Measurements from ENCODE around the gene FLG2. TPM values are rescaled to one million over a fixed set of nuclear protein-coding genes. Genes with fewer than 3 reads are reported as not detected.
"Not testable (repeated sequence)": the region's sequence is repeated elsewhere in the genome, so short reads cannot be mapped to it uniquely, and the experiment has no call there.

Gene FLG2
- polyA plus RNA-seq, 3 donors: 0.01 TPM; not detected in 2

GRCh38 chr1:152328801-152329391 lies 30.9 kb downstream of the FLG2 start:
- H3K27ac ChIP-seq (ENCODE audit: low read depth, low read length): no peak overlapping the region
- 80 to 93% (median 86%) methylated on average over 1 of the region's 1 CpG for WGBS, 3 donors

DNA sequence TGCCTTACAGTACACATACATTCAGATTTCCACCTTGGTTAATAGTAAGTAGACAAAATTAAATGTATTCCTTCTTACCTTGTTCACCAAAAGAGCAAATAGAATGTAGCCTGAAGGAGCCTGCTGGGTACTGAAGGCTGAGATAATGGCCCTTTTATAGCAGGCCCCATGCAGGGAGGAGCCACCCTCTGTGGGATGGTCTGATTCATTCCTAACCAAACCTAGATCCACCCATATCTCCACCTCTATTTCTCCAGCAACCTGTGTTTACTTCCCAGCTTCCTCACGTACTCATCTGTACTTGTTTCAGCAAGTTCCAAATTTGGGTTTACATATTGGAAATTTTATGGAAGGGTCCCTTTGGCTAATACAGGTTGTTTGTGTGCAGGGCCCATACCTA lies 34.7 kb downstream of the FLG2 start, which contains the start of gene FLG:
FLG (minus strand) TSS at position 129 of the 400 bp plus-strand sequence. CDS start 9,783 bp downstream, outside the sequence.
- H3K27ac ChIP-seq (ENCODE audit: low read depth, low read length): no peak within 1 kb of the TSS
- 73 to 95% (median 86%) methylated on average over 1 of the region's 1 CpG for WGBS, 3 donors

DNA sequence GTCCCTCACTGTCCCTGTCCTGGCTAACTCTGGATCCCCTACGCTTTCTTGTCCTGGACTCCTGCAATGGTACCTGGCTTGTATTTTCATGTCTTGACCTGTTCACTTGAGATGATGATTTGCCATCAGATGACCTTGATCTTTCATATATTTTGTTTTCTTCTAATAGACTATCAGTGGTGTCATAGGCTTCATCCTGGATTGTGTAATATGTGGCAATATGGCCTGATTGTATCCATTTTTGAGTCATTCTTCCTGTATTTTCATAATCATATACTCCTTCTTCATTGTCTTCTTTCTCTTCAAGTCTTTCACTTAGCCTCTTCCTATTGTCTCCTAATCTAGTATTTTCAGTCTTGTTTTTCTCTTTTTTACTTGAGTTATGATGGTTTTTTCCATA lies 45.8 kb downstream of the FLG2 start:
- no peak overlapping the region for H3K27ac ChIP-seq (ENCODE audit: low read depth, low read length)
- 86 to 93% (median 88%) methylated on average over 1 of the region's 1 CpG for WGBS, 3 donors

DNA sequence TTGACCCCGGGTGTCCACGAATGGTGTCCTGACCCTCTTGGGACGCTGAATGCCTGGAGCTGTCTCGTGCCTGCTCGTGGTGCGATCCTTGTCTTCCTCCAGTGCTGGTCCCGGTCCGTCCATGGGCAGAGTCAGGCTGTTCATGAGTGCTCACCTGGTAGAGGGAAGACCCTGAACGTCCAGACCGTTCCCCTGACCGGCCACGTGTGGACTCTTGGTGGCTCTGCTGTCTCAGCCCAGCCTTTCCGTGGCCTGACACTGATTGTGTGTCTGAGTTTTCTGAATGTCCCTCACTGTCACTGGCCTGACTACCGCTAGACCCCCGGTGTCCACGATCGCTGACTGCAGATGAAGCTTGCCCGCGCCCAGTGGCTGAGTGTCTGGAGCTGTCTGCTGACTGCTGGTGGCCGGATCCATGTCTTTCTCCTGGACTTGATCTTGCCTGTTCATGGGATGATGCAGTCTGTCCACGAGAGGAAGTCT lies 46.4 kb downstream of the FLG2 start:
- WGBS, 3 donors: 93 to 97% (median 95%) methylated on average over 21 of the region's 21 CpGs
- H3K27ac ChIP-seq (ENCODE audit: low read depth, low read length): no peak overlapping the region

- not testable (repeated sequence) for H3K27ac ChIP-seq (ENCODE audit: low read depth, low read length)
- WGBS, 3 donors: 85 to 95% (median 92%) methylated on average over 13 of the region's 13 CpGs
Observed at GRCh38 chr1:152312169-152312568, 47.6 kb downstream of the FLG2 start.

GRCh38 chr1:152309955-152310354 lies 49.9 kb downstream of the FLG2 start:
- WGBS, 3 donors: 92 to 96% (median 96%) methylated on average over 9 of the region's 9 CpGs
- no peak overlapping the region for H3K27ac ChIP-seq (ENCODE audit: low read depth, low read length)

DNA sequence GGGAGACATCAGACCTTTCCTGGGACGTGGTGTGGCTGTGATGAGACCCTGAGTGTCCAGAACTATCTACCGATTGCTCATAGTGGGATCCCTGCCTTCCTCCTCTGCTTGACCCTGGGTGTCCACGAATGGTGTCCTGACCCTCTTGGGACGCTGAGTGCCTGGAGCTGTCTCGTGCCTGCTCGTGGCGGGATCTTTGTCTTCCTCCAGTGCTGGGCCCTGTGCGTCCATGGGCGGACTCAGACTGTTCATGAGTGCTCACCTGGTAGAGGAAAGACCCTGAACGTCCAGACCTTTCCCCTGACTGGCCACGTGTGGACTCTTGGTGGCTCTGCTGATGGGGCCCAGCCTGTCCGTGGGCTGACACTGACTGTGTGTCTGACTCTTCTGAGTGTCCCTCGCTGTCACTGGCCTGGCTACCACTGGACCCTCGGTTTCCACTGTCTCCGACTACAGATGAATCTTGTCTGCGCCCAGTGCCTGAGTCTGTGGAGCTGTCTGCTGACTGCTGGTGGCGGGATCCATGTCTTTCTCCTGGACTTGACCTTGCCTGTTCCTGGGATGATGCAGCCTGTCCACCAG lies 50.4 kb downstream of the FLG2 start:
- WGBS, 3 donors: 83 to 94% (median 92%) methylated on average over 17 of the region's 17 CpGs
- H3K27ac ChIP-seq (ENCODE audit: low read depth, low read length): not testable (repeated sequence)

GRCh38 chr1:152308758-152309157 lies 51.0 kb downstream of the FLG2 start:
- H3K27ac ChIP-seq (ENCODE audit: low read depth, low read length): not testable (repeated sequence)
- 87 to 92% (median 88%) methylated on average over 7 of the region's 7 CpGs for WGBS, 3 donors

- WGBS, 3 donors: 87 to 95% (median 92%) methylated on average over 8 of the region's 8 CpGs
- not testable (repeated sequence) for H3K27ac ChIP-seq (ENCODE audit: low read depth, low read length)
Observed at GRCh38 chr1:152307970-152308369, 51.8 kb downstream of the FLG2 start.

GRCh38 chr1:152306123-152306522 lies 53.7 kb downstream of the FLG2 start:
- not testable (repeated sequence) for H3K27ac ChIP-seq (ENCODE audit: low read depth, low read length)
- 87 to 93% (median 92%) methylated on average over 6 to 9 of the region's 10 CpGs for WGBS, 3 donors

- H3K27ac ChIP-seq (ENCODE audit: low read depth, low read length): not testable (repeated sequence)
- WGBS, 3 donors: 89 to 97% (median 96%) methylated on average over 12 of the region's 12 CpGs
Observed at GRCh38 chr1:152304773-152305172, 55.0 kb downstream of the FLG2 start.

GRCh38 chr1:152303139-152303872 lies 56.5 kb downstream of the FLG2 start:
- 91 to 98% (median 93%) methylated on average over 22 to 24 of the region's 25 CpGs for WGBS, 3 donors

More at GRCh38 chr1:152303139-152303872, 56.5 kb downstream of the FLG2 start:
- not testable (repeated sequence) for H3K27ac ChIP-seq (ENCODE audit: low read depth, low read length)

Other genes with a start within 250 kb of the FLG2 start
- under 1 TPM; 0.05 to 0.90 (median 0.24) TPM for gene TCHH, start 244.6 kb downstream of the FLG2 start, polyA plus RNA-seq
- gene RPTN, start 200.8 kb downstream of the FLG2 start, polyA plus RNA-seq: not detected
- gene HRNR, start 135.8 kb downstream of the FLG2 start, polyA plus RNA-seq: under 1 TPM in 1 of 3 donors, not detected in 2; 0.01 TPM
- under 1 TPM in 2 of 3 donors, not detected in 1; 0.01 to 0.03 TPM for gene FLG, start 34.8 kb downstream of the FLG2 start, polyA plus RNA-seq
- gene CRNN, start 54.3 kb upstream of the FLG2 start, polyA plus RNA-seq: 1 to 10 TPM in 1 of 3 donors, under 1 TPM in 1, not detected in 1; 0.36 to 5.0 TPM
- not detected for gene LCE5A, start 150.8 kb upstream of the FLG2 start, polyA plus RNA-seq
- gene CRCT1, start 154.5 kb upstream of the FLG2 start, polyA plus RNA-seq: under 1 TPM in 1 of 3 donors, not detected in 2; 0.52 TPM
- gene LCE3E, start 206.8 kb upstream of the FLG2 start, polyA plus RNA-seq: not detected
- gene LCE3D, start 220.5 kb upstream of the FLG2 start, polyA plus RNA-seq: not detected
- gene LCE3C, start 240.2 kb upstream of the FLG2 start, polyA plus RNA-seq: not detected